ENCODE results near the gene DGAT2. TPM values are rescaled to one million over a fixed set of nuclear protein-coding genes. Genes with fewer than 3 reads are reported as not detected.
A peak's percentile ranks its signal among the peaks of the same experiment; 100 is the strongest.

The DGAT2 gene
- total RNA-seq, 1 donor: 3.6 TPM

GRCh38 chr11:75789521-75789920 lies 20.9 kb downstream of the DGAT2 start:
- Histone ChIP-seq H3K9me3 (ENCODE audit: low read depth, low read length) (no peaks in the 10 kb centered on the region), H3K36me3 (ENCODE audit: insufficient read depth, low read length) (no peaks in the 10 kb centered on the region), H3K27me3 (ENCODE audit: insufficient read depth, low read length) (no peaks in the 10 kb centered on the region), H4K20me1 (ENCODE audit: insufficient read depth, low read length) (no peaks in the 10 kb centered on the region), H3K27ac (ENCODE audit: low read depth, low read length) (no peak overlapping the region), H3K4me3 (ENCODE audit: insufficient read depth, low read length) (no peak overlapping the region), H3K4me2 (ENCODE audit: insufficient read depth, low read length) (no peak overlapping the region), H3K79me2 (ENCODE audit: insufficient read depth, low read length) (no peaks in the 10 kb centered on the region), H3K4me1 (ENCODE audit: insufficient read depth, low read length) (no peaks in the 10 kb centered on the region), H2AFZ (ENCODE audit: low read length) (no peak overlapping the region)
- no peak for TF ChIP-seq CTCF (IDR thresholded peaks at IDR 0.05; ENCODE audit: extremely low read depth, low read depth, low read length)
- peak; percentile 46 for DNase-seq (ENCODE audit: insufficient read length, low spot score, missing footprints)

DNA sequence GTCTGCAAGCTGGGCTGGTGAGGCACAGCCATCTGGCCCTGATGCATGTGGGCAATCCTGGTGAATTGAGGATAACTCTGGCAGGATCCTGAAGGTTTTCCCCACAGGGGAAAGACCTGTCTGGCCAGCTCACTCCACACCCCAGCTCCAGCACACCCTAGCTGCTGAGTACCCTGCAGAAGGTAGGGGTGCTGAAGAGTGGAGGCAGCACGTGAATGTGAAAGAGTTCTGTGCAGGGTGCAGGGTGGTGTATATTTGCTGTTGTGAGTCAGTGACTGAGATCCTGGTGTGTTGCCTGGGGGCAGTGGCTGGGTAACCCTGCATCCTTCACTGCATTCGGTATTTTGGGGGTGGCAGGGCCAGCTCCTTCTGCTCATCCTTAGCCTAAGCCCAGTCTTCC lies 22.4 kb downstream of the DGAT2 start:
- no peaks in the 10 kb centered on the region for H3K4me1 ChIP-seq (ENCODE audit: insufficient read depth, low read length)
- no peak overlapping the region for H2AFZ ChIP-seq (ENCODE audit: low read length)
- H3K27ac ChIP-seq (ENCODE audit: low read depth, low read length): no peak overlapping the region
- H3K27me3 ChIP-seq (ENCODE audit: insufficient read depth, low read length): no peaks in the 10 kb centered on the region
- H3K9me3 ChIP-seq (ENCODE audit: low read depth, low read length): no peaks in the 10 kb centered on the region
- no peaks in the 10 kb centered on the region for H4K20me1 ChIP-seq (ENCODE audit: insufficient read depth, low read length)
- no peaks in the 10 kb centered on the region for H3K36me3 ChIP-seq (ENCODE audit: insufficient read depth, low read length)
- no peak overlapping the region for H3K4me3 ChIP-seq (ENCODE audit: insufficient read depth, low read length)
- H3K79me2 ChIP-seq (ENCODE audit: insufficient read depth, low read length): no peaks in the 10 kb centered on the region
- peak; percentile 52 for DNase-seq (ENCODE audit: insufficient read length, low spot score, missing footprints)
- no peak overlapping the region for H3K4me2 ChIP-seq (ENCODE audit: insufficient read depth, low read length)
- no peak for TF ChIP-seq CTCF (IDR thresholded peaks at IDR 0.05; ENCODE audit: extremely low read depth, low read depth, low read length)

GRCh38 chr11:75792127-75792731 lies 23.7 kb downstream of the DGAT2 start:
- Histone ChIP-seq H3K4me1 (ENCODE audit: insufficient read depth, low read length) (no peaks in the 10 kb centered on the region), H3K79me2 (ENCODE audit: insufficient read depth, low read length) (no peaks in the 10 kb centered on the region), H3K4me3 (ENCODE audit: insufficient read depth, low read length) (no peak overlapping the region), H3K9me3 (ENCODE audit: low read depth, low read length) (no peaks in the 10 kb centered on the region), H3K4me2 (ENCODE audit: insufficient read depth, low read length) (no peak overlapping the region), H4K20me1 (ENCODE audit: insufficient read depth, low read length) (no peaks in the 10 kb centered on the region), H3K27ac (ENCODE audit: low read depth, low read length) (no peak overlapping the region), H3K36me3 (ENCODE audit: insufficient read depth, low read length) (no peaks in the 10 kb centered on the region), H2AFZ (ENCODE audit: low read length) (no peak overlapping the region), H3K27me3 (ENCODE audit: insufficient read depth, low read length) (no peaks in the 10 kb centered on the region)
- no peak for TF ChIP-seq CTCF (IDR thresholded peaks at IDR 0.05; ENCODE audit: extremely low read depth, low read depth, low read length)
- peak; percentile 23 for DNase-seq (ENCODE audit: insufficient read length, low spot score, missing footprints)

- peak; percentile 44 for DNase-seq (ENCODE audit: insufficient read length, low spot score, missing footprints)
- peaks cover 3% of the 10 kb centered on the region for H3K4me1 ChIP-seq (ENCODE audit: insufficient read depth, low read length)
- no peak for TF ChIP-seq CTCF (IDR thresholded peaks at IDR 0.05; ENCODE audit: extremely low read depth, low read depth, low read length)
- no peaks in the 10 kb centered on the region for H3K36me3 ChIP-seq (ENCODE audit: insufficient read depth, low read length)
- no peak overlapping the region for H3K4me2 ChIP-seq (ENCODE audit: insufficient read depth, low read length)
- no peaks in the 10 kb centered on the region for H3K27me3 ChIP-seq (ENCODE audit: insufficient read depth, low read length)
- H3K4me3 ChIP-seq (ENCODE audit: insufficient read depth, low read length): no peak overlapping the region
- H3K9me3 ChIP-seq (ENCODE audit: low read depth, low read length): no peaks in the 10 kb centered on the region
- H2AFZ ChIP-seq (ENCODE audit: low read length): no peak overlapping the region
- H3K27ac ChIP-seq (ENCODE audit: low read depth, low read length): no peak overlapping the region
- H4K20me1 ChIP-seq (ENCODE audit: insufficient read depth, low read length): no peaks in the 10 kb centered on the region
- no peaks in the 10 kb centered on the region for H3K79me2 ChIP-seq (ENCODE audit: insufficient read depth, low read length)
Observed at GRCh38 chr11:75792997-75793800, 24.6 kb downstream of the DGAT2 start.

Measured in osteoblast (primary cell).